ENCODE measurements around the gene CERS6.

CERS6 gene

GRCh38 chr2:168424971-168425370 is 31.1 kb upstream of the CERS6 start:
- TF ChIP-seq POLR2A (IDR thresholded peaks at IDR 0.05; ENCODE audit: extremely low read depth, insufficient read length) (no peak), MAX (IDR thresholded peaks at IDR 0.05; ENCODE audit: low read depth, low read length) (no peak), MYC (IDR thresholded peaks at IDR 0.05; ENCODE audit: low read depth, low read length) (no peak)
- TF ChIP-seq, protein P1, sequence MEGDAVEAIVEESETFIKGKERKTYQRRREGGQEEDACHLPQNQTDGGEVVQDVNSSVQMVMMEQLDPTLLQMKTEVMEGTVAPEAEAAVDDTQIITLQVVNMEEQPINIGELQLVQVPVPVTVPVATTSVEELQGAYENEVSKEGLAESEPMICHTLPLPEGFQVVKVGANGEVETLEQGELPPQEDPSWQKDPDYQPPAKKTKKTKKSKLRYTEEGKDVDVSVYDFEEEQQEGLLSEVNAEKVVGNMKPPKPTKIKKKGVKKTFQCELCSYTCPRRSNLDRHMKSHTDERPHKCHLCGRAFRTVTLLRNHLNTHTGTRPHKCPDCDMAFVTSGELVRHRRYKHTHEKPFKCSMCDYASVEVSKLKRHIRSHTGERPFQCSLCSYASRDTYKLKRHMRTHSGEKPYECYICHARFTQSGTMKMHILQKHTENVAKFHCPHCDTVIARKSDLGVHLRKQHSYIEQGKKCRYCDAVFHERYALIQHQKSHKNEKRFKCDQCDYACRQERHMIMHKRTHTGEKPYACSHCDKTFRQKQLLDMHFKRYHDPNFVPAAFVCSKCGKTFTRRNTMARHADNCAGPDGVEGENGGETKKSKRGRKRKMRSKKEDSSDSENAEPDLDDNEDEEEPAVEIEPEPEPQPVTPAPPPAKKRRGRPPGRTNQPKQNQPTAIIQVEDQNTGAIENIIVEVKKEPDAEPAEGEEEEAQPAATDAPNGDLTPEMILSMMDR (IDR thresholded peaks at IDR 0.05; ENCODE audit: low read depth, low read length): no peak
- DNase-seq (ENCODE audit: low read depth): no peak
- H3K4me3 ChIP-seq (ENCODE audit: low read depth, low read length): no peak overlapping the region

DNA sequence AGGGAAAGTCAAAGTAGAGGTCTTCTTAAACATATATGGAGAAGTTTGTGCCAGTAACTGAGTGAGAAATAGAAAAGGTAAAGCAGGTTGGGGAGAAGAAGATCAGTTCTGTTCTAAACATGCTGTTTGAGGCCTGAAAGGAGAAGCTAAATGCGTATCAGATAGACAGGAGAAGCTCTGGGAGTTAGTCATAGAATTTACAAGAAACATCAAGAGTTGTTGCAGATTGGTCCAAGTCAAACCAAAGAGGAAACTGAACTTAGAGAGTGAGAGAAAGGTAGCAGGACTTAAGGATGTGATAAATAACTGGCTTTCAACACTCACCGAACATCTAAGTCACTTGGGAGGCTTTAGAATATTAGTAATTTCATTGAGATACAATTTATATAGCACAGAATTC is 29.2 kb upstream of the CERS6 start:
- no peak overlapping the region for H3K4me3 ChIP-seq (ENCODE audit: low read depth, low read length)
- DNase-seq (ENCODE audit: low read depth): no peak
- TF ChIP-seq, protein P1 (IDR thresholded peaks at IDR 0.05; ENCODE audit: low read depth, low read length): no peak
- TF ChIP-seq POLR2A (IDR thresholded peaks at IDR 0.05; ENCODE audit: extremely low read depth, insufficient read length) (no peak), MYC (IDR thresholded peaks at IDR 0.05; ENCODE audit: low read depth, low read length) (no peak), MAX (IDR thresholded peaks at IDR 0.05; ENCODE audit: low read depth, low read length) (no peak)

GRCh38 chr2:168427451-168427850 is 28.6 kb upstream of the CERS6 start:
- no peak for DNase-seq (ENCODE audit: low read depth)
- TF ChIP-seq, protein P1 (IDR thresholded peaks at IDR 0.05; ENCODE audit: low read depth, low read length): no peak
- TF ChIP-seq MYC (IDR thresholded peaks at IDR 0.05; ENCODE audit: low read depth, low read length) (no peak), POLR2A (IDR thresholded peaks at IDR 0.05; ENCODE audit: extremely low read depth, insufficient read length) (no peak), MAX (IDR thresholded peaks at IDR 0.05; ENCODE audit: low read depth, low read length) (no peak)
- H3K4me3 ChIP-seq (ENCODE audit: low read depth, low read length): no peak overlapping the region

GRCh38 chr2:168428431-168428830 is 27.6 kb upstream of the CERS6 start:
- no peak for DNase-seq (ENCODE audit: low read depth)
- no peak overlapping the region for H3K4me3 ChIP-seq (ENCODE audit: low read depth, low read length)
- TF ChIP-seq MYC (IDR thresholded peaks at IDR 0.05; ENCODE audit: low read depth, low read length): no peak

DNA sequence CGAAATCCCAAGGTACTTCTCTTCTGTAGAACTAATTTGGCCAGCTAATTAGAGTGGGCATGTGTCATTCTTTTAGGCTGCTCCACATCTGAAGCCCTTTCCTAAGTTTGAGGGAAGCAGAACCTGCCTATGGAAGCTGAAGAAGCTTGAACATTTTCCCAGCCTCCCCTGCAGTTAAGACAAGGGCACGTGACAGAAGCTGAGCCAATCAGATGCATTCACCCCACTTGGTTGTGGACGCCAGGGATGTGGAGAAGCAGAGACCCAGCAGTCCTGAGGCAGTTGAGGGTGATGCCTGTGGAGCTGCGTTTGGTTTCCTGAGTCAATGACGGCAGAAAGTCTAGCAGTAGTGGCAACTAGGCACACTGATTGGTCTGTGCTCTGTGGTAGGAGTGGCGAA is 26.1 kb upstream of the CERS6 start:
- TF ChIP-seq, protein P1 (IDR thresholded peaks at IDR 0.05; ENCODE audit: low read depth, low read length): no peak
- TF ChIP-seq MYC (IDR thresholded peaks at IDR 0.05; ENCODE audit: low read depth, low read length): no peak
- TF ChIP-seq POLR2A (IDR thresholded peaks at IDR 0.05; ENCODE audit: extremely low read depth, insufficient read length): no peak
- no peak for TF ChIP-seq MAX (IDR thresholded peaks at IDR 0.05; ENCODE audit: low read depth, low read length)
- no peak overlapping the region for H3K4me3 ChIP-seq (ENCODE audit: low read depth, low read length)
- no peak for DNase-seq (ENCODE audit: low read depth)

DNA sequence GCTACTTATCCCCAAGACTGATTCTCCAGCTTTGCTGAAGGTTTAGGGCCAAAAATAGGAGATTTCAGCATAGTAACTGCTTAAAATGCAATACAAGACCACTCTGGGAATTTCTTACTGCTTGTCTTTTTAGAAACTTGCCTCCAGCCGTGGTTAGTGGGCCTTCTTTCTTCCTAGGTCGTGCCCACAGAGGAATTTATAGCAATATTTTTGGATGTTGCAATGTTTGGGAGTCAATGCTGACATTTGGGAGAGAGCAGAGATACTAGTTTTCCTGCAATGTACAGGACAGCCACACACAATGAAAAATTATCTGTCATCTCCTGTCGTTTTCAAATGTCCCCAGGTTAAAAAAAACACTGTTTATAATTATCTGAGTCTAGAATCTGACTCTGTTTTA is 25.6 kb upstream of the CERS6 start:
- no peak for DNase-seq (ENCODE audit: low read depth)
- H3K4me3 ChIP-seq (ENCODE audit: low read depth, low read length): no peak overlapping the region
- TF ChIP-seq MYC (IDR thresholded peaks at IDR 0.05; ENCODE audit: low read depth, low read length): no peak
- TF ChIP-seq POLR2A (IDR thresholded peaks at IDR 0.05; ENCODE audit: extremely low read depth, insufficient read length): no peak
- TF ChIP-seq, protein P1 (IDR thresholded peaks at IDR 0.05; ENCODE audit: low read depth, low read length): no peak
- TF ChIP-seq MAX (IDR thresholded peaks at IDR 0.05; ENCODE audit: low read depth, low read length): no peak
